ENCODE data around the gene PYY.
"Not testable (repeated sequence)": the region's sequence is repeated elsewhere in the genome, so short reads cannot be mapped to it uniquely, and the experiment has no call there.

Gene PYY

GRCh38 chr17:43928609-43929008 lies 25.1 kb downstream of the PYY start:
- Histone ChIP-seq H3K27me3 (ENCODE audit: insufficient read depth, low read length) (peaks cover 40% of the 10 kb centered on the region), H3K9ac (ENCODE audit: low read depth, low read length) (no peak overlapping the region), H3K36me3 (ENCODE audit: insufficient read depth, low read length) (no peaks in the 10 kb centered on the region), H3K4me1 (ENCODE audit: insufficient read depth, low read length) (0 out of 2 replicates have a peak, but pooled peaks cover 3% of the 10 kb centered on the region), H3K4me3 (ENCODE audit: low read length) (no peak overlapping the region), H3K9me3 (ENCODE audit: insufficient read depth, low read depth, low read length) (no peaks in the 10 kb centered on the region), H3K27ac (ENCODE audit: low read depth, low read length) (no peak overlapping the region)
- WGBS: no CpG with 5 or more reads among the region's 1 CpG

GRCh38 chr17:43927929-43928328 lies 25.8 kb downstream of the PYY start:
- 44% methylated on average over 3 of the region's 5 CpGs for WGBS
- not testable (repeated sequence) for H3K36me3 ChIP-seq (ENCODE audit: insufficient read depth, low read length); H3K4me1 ChIP-seq (ENCODE audit: insufficient read depth, low read length); H3K27ac ChIP-seq (ENCODE audit: low read depth, low read length); H3K9me3 ChIP-seq (ENCODE audit: insufficient read depth, low read depth, low read length); H3K9ac ChIP-seq (ENCODE audit: low read depth, low read length)
- Histone ChIP-seq H3K27me3 (ENCODE audit: insufficient read depth, low read length) (peaks cover 40% of the 10 kb centered on the region), H3K4me3 (ENCODE audit: low read length) (peak overlapping the region; percentile 30)

- no peak overlapping the region for H3K27ac ChIP-seq (ENCODE audit: low read depth, low read length)
- H3K4me3 ChIP-seq (ENCODE audit: low read length): peak overlapping the region; percentile 40
- WGBS: 5% methylated on average over 37 of the region's 42 CpGs
- H3K27me3 ChIP-seq (ENCODE audit: insufficient read depth, low read length): peaks cover 40% of the 10 kb centered on the region
- 0 out of 2 replicates have a peak, but pooled peaks cover 3% of the 10 kb centered on the region for H3K4me1 ChIP-seq (ENCODE audit: insufficient read depth, low read length)
- H3K9ac ChIP-seq (ENCODE audit: low read depth, low read length): no peak overlapping the region
- no peaks in the 10 kb centered on the region for H3K36me3 ChIP-seq (ENCODE audit: insufficient read depth, low read length)
- no peaks in the 10 kb centered on the region for H3K9me3 ChIP-seq (ENCODE audit: insufficient read depth, low read depth, low read length)
Observed at GRCh38 chr17:43927060-43927864, 26.5 kb downstream of the PYY start.

GRCh38 chr17:43924558-43924957 lies 29.2 kb downstream of the PYY start:
- Histone ChIP-seq H3K4me3 (ENCODE audit: low read length) (no peak overlapping the region), H3K36me3 (ENCODE audit: insufficient read depth, low read length) (no peaks in the 10 kb centered on the region), H3K9me3 (ENCODE audit: insufficient read depth, low read depth, low read length) (no peaks in the 10 kb centered on the region), H3K27me3 (ENCODE audit: insufficient read depth, low read length) (peaks cover 40% of the 10 kb centered on the region), H3K9ac (ENCODE audit: low read depth, low read length) (no peak overlapping the region), H3K4me1 (ENCODE audit: insufficient read depth, low read length) (0 out of 2 replicates have a peak, but pooled peaks cover 3% of the 10 kb centered on the region), H3K27ac (ENCODE audit: low read depth, low read length) (no peak overlapping the region)
- WGBS: 82% methylated on average over 2 of the region's 2 CpGs

- no peak overlapping the region for H3K4me3 ChIP-seq (ENCODE audit: low read length)
- H3K36me3 ChIP-seq (ENCODE audit: insufficient read depth, low read length): no peaks in the 10 kb centered on the region
- H3K9me3 ChIP-seq (ENCODE audit: insufficient read depth, low read depth, low read length): no peaks in the 10 kb centered on the region
- H3K9ac ChIP-seq (ENCODE audit: low read depth, low read length): no peak overlapping the region
- peaks cover 9% of the 10 kb centered on the region for H3K27me3 ChIP-seq (ENCODE audit: insufficient read depth, low read length)
- 80% methylated on average over 10 of the region's 10 CpGs for WGBS
- H3K27ac ChIP-seq (ENCODE audit: low read depth, low read length): no peak overlapping the region
- 0 out of 2 replicates have a peak, but pooled peaks cover 5% of the 10 kb centered on the region for H3K4me1 ChIP-seq (ENCODE audit: insufficient read depth, low read length)
Observed at GRCh38 chr17:43920500-43921095, 33.1 kb downstream of the PYY start.

- peaks cover 3% of the 10 kb centered on the region; the same call in 1 of the 2 replicates for H3K27me3 ChIP-seq (ENCODE audit: insufficient read depth, low read length)
- whole genome bisulfite sequencing: 91% methylated on average over 13 of the region's 13 CpGs
- H3K4me3 ChIP-seq (ENCODE audit: low read length): peak overlapping the region; percentile 28; the same call in 1 of the 2 replicates
Observed at GRCh38 chr17:43918026-43918389, 35.7 kb downstream of the PYY start.

GRCh38 chr17:43917348-43918025 lies 36.3 kb downstream of the PYY start:
- peak overlapping the region; percentile 28 for H3K4me3 ChIP-seq (ENCODE audit: low read length)
- H3K9ac ChIP-seq (ENCODE audit: low read depth, low read length): no peak overlapping the region
- WGBS: 83% methylated on average over 43 of the region's 43 CpGs
- H3K36me3 ChIP-seq (ENCODE audit: insufficient read depth, low read length): no peaks in the 10 kb centered on the region
- H3K27ac ChIP-seq (ENCODE audit: low read depth, low read length): no peak overlapping the region
- H3K9me3 ChIP-seq (ENCODE audit: insufficient read depth, low read depth, low read length): no peaks in the 10 kb centered on the region
- 0 out of 2 replicates have a peak, but pooled peaks cover 5% of the 10 kb centered on the region for H3K4me1 ChIP-seq (ENCODE audit: insufficient read depth, low read length)
- peaks cover 3% of the 10 kb centered on the region; the same call in 1 of the 2 replicates for H3K27me3 ChIP-seq (ENCODE audit: insufficient read depth, low read length)

More at GRCh38 chr17:43918026-43918389, 35.7 kb downstream of the PYY start:
- H3K36me3 ChIP-seq (ENCODE audit: insufficient read depth, low read length): no peaks in the 10 kb centered on the region
- no peaks in the 10 kb centered on the region for H3K9me3 ChIP-seq (ENCODE audit: insufficient read depth, low read depth, low read length)
- H3K4me1 ChIP-seq (ENCODE audit: insufficient read depth, low read length): 0 out of 2 replicates have a peak, but pooled peaks cover 5% of the 10 kb centered on the region
- H3K9ac ChIP-seq (ENCODE audit: low read depth, low read length): no peak overlapping the region
- no peak overlapping the region for H3K27ac ChIP-seq (ENCODE audit: low read depth, low read length)

GRCh38 chr17:43917016-43917347 lies 36.8 kb downstream of the PYY start:
- 88% methylated on average over 8 of the region's 8 CpGs for WGBS
- Histone ChIP-seq H3K4me1 (ENCODE audit: insufficient read depth, low read length) (0 out of 2 replicates have a peak, but pooled peaks cover 5% of the 10 kb centered on the region), H3K36me3 (ENCODE audit: insufficient read depth, low read length) (no peaks in the 10 kb centered on the region), H3K4me3 (ENCODE audit: low read length) (no peak overlapping the region), H3K27ac (ENCODE audit: low read depth, low read length) (no peak overlapping the region), H3K27me3 (ENCODE audit: insufficient read depth, low read length) (peaks cover 3% of the 10 kb centered on the region; the same call in 1 of the 2 replicates), H3K9ac (ENCODE audit: low read depth, low read length) (no peak overlapping the region), H3K9me3 (ENCODE audit: insufficient read depth, low read depth, low read length) (no peaks in the 10 kb centered on the region)

- no peak overlapping the region for H3K4me3 ChIP-seq (ENCODE audit: low read length)
- no peaks in the 10 kb centered on the region for H3K36me3 ChIP-seq (ENCODE audit: insufficient read depth, low read length)
- H3K9me3 ChIP-seq (ENCODE audit: insufficient read depth, low read depth, low read length): no peaks in the 10 kb centered on the region
- 78% methylated on average over 4 of the region's 4 CpGs for WGBS
- H3K9ac ChIP-seq (ENCODE audit: low read depth, low read length): no peak overlapping the region
- H3K4me1 ChIP-seq (ENCODE audit: insufficient read depth, low read length): 0 out of 2 replicates have a peak, but pooled peaks cover 5% of the 10 kb centered on the region
- H3K27me3 ChIP-seq (ENCODE audit: insufficient read depth, low read length): peaks cover 3% of the 10 kb centered on the region; the same call in 1 of the 2 replicates
- H3K27ac ChIP-seq (ENCODE audit: low read depth, low read length): no peak overlapping the region
Observed at GRCh38 chr17:43916385-43916784, 37.4 kb downstream of the PYY start.

GRCh38 chr17:43915559-43915958 lies 38.2 kb downstream of the PYY start:
- Histone ChIP-seq H3K4me3 (ENCODE audit: low read length) (no peak overlapping the region), H3K9ac (ENCODE audit: low read depth, low read length) (no peak overlapping the region), H3K9me3 (ENCODE audit: insufficient read depth, low read depth, low read length) (no peaks in the 10 kb centered on the region), H3K27ac (ENCODE audit: low read depth, low read length) (no peak overlapping the region), H3K36me3 (ENCODE audit: insufficient read depth, low read length) (no peaks in the 10 kb centered on the region), H3K4me1 (ENCODE audit: insufficient read depth, low read length) (0 out of 2 replicates have a peak, but pooled peaks cover 5% of the 10 kb centered on the region), H3K27me3 (ENCODE audit: insufficient read depth, low read length) (peaks cover 3% of the 10 kb centered on the region; the same call in 1 of the 2 replicates)
- 86% methylated on average over 3 of the region's 3 CpGs for WGBS

- peaks cover 3% of the 10 kb centered on the region for H3K27me3 ChIP-seq (ENCODE audit: insufficient read depth, low read length)
- no peak overlapping the region for H3K27ac ChIP-seq (ENCODE audit: low read depth, low read length)
- H3K36me3 ChIP-seq (ENCODE audit: insufficient read depth, low read length): no peaks in the 10 kb centered on the region
- H3K4me3 ChIP-seq (ENCODE audit: low read length): no peak overlapping the region
- no peaks in the 10 kb centered on the region for H3K9me3 ChIP-seq (ENCODE audit: insufficient read depth, low read depth, low read length)
- 92% methylated on average over 1 of the region's 2 CpGs for WGBS
- H3K4me1 ChIP-seq (ENCODE audit: insufficient read depth, low read length): 0 out of 2 replicates have a peak, but pooled peaks cover 5% of the 10 kb centered on the region
- no peak overlapping the region for H3K9ac ChIP-seq (ENCODE audit: low read depth, low read length)
Observed at GRCh38 chr17:43914451-43914850, 39.3 kb downstream of the PYY start.
